ENCODE results near the gene ZNF511.

The ZNF511 gene

DNA sequence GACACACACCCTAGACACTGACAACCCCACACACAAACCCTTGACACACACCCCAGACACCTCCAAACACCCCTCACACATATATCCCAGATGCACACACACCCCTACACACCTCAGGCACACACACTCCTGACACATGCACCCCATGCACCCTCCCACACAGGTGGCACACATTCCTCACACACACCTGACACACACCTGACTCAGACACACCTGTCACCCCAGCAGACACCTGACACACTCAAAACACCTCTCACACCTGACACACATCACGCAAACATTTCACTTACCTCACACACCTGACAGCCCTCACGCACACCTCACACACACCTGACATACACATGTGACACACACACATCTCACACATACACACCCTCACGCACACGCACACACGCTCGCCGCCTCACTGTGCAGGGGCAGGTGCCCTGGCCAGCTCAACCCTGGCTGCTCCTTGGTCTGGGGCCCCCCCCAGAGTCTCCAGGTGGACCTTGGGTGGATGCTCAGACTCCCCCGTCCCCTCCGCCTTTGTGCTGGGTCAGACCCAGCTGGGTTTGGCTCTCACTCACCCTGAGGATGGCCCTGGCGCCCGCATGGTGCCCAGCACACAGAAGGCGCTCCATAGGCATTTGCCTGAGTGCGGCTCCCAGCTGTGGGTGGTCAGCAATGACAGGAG lies 31.1 kb downstream of the ZNF511 start:
- no peak overlapping the region for H3K4me3 ChIP-seq (ENCODE audit: low read depth, low read length)
- TF ChIP-seq, protein P1, sequence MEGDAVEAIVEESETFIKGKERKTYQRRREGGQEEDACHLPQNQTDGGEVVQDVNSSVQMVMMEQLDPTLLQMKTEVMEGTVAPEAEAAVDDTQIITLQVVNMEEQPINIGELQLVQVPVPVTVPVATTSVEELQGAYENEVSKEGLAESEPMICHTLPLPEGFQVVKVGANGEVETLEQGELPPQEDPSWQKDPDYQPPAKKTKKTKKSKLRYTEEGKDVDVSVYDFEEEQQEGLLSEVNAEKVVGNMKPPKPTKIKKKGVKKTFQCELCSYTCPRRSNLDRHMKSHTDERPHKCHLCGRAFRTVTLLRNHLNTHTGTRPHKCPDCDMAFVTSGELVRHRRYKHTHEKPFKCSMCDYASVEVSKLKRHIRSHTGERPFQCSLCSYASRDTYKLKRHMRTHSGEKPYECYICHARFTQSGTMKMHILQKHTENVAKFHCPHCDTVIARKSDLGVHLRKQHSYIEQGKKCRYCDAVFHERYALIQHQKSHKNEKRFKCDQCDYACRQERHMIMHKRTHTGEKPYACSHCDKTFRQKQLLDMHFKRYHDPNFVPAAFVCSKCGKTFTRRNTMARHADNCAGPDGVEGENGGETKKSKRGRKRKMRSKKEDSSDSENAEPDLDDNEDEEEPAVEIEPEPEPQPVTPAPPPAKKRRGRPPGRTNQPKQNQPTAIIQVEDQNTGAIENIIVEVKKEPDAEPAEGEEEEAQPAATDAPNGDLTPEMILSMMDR (IDR thresholded peaks at IDR 0.05; ENCODE audit: low read depth, low read length): no peak

DNA sequence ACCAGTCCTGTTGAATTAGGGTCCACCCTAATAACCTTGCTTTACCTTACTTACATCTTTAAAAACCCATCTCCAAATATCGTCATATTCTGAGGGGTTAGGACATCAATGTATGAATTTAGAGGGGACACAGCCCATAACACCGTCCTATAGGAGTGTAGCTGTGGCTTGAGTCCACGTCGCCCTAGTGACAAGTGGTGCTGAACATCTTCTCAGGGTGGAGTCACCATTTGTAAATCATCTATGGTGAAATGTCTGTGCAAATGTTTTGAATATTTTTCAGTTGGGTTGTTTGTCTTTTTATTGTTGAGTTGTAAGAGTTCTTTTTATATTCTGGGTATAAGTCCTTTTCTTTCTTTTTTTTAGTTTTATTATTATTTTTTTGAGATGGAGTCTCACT lies 33.3 kb downstream of the ZNF511 start:
- no peak overlapping the region for H3K4me3 ChIP-seq (ENCODE audit: low read depth, low read length)
- TF ChIP-seq, protein P1 (IDR thresholded peaks at IDR 0.05; ENCODE audit: low read depth, low read length): no peak

DNA sequence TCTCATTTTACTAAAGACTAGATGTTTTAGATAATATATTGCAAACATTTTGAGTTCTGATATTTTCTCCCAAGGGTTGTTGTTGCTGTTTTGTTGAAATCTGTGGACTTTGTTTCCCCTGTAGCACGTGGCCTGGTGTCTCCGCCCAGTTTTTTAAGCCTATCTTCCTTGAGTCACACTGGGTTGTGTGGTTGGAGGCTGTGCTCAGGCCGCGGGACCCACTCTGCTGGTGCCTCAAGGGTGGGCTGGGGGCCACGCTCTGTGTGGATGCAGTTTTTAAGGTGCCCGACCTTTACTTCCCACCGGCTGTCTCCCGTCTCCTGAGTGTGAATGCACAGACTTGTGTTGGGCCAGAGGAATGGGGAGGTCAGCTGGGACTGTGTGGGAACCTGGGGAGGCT lies 34.2 kb downstream of the ZNF511 start:
- H3K4me3 ChIP-seq (ENCODE audit: low read depth, low read length): no peak overlapping the region
- TF ChIP-seq, protein P1 (IDR thresholded peaks at IDR 0.05; ENCODE audit: low read depth, low read length): no peak

DNA sequence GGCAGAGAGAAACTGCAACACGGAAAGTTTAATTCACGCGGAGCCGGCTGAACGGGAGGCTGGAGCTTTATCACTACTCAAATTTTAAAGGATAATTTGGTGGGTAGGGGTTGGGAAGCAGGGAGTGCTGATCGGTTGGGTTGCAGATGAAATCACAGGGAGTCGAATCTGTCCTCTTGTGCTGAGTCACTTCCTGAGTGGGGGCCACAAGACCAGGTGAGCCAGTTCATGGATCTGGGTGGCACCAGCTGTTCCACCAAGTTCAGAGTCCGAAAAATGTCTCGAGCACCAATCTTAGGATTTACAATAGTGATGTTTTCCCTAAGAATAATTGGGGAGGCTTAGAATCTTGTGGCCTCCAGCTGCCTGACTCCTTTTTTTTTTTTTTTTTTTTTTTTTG lies 34.8 kb downstream of the ZNF511 start:
- H3K4me3 ChIP-seq (ENCODE audit: low read depth, low read length): no peak overlapping the region
- TF ChIP-seq, protein P1 (IDR thresholded peaks at IDR 0.05; ENCODE audit: low read depth, low read length): no peak

DNA sequence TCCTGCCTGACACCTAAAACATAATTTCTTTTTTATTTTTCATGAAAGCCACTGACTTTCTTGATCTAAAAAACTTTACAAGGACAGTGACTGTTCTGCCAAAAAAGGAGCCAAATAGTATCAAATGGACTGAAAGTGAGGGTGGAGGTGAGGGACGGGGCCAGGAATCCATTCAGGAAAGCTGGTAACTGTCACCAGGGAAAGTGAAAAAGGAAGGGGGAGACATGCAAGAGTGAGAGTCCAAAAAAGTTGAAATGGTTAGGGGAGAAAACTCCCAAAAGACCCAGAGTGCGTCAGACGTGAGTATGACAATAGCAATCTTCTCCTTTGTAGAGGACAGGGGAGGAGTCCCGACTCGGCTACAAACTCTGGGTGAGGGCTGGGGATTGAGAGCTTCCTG lies 35.5 kb downstream of the ZNF511 start:
- TF ChIP-seq, protein P1 (IDR thresholded peaks at IDR 0.05; ENCODE audit: low read depth, low read length): no peak
- no peak overlapping the region for H3K4me3 ChIP-seq (ENCODE audit: low read depth, low read length)

DNA sequence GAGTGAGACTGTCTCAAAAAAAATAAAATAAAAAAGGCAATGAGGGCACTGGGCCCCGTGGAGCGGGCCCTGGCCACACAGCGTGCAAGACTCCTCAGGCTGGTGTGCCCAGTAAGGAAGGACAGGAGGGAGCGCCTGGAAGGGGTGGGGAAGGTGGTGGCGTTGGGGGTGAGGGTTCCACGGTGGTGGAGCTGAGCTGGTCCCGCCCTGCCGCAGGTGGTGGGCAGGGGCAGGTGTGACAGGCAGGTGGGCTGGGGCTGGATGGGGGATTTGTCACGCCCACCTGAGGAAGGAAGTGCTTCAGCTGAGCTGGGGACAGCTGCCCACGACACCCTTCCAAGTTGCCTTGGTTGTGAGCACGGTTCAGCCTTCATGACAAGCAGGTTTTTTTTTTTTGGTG lies 37.7 kb downstream of the ZNF511 start:
- TF ChIP-seq, protein P1 (IDR thresholded peaks at IDR 0.05; ENCODE audit: low read depth, low read length): no peak
- H3K4me3 ChIP-seq (ENCODE audit: low read depth, low read length): no peak overlapping the region

DNA sequence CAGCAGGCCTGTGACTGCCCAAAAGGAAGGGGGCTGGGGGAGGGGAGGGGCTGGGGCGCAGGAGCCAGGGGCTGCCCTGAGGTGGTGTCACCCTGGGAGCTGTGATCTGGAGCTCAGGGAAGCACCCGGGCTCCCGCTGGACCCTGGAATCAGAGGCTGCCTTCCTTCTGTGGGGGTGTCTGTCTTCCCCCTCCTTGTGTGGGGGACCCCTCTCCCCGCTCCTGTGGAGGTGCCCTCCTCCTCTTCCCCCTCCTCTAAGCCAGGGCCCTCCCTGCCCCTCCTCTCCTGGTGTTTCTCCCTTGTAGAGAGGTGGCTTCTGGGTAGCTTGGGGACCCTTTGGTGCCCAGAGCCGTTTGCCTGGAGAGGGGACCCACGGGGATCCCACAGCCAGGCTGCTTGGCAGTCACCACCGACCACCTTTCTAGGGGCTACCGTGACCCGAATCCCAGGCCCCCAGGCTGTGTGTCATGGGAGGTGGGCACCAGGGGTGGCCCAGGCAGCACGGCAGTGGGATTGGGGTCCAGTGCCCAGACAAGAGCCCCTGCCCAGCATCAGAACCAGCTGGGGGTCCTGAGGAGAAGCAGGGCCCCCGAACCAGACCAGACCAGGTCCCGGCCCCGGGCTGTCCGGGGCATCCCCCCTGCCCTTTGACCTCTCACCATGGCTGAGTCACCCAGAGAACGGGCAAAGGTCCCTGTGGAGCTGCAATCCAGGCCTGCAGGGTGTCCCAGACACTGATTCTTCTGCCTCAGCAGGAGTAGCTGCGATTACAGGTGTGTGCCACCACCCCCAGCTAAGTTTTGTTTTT lies 39.2 kb downstream of the ZNF511 start:
- H3K4me3 ChIP-seq (ENCODE audit: low read depth, low read length): no peak overlapping the region
- TF ChIP-seq, protein P1 (IDR thresholded peaks at IDR 0.05; ENCODE audit: low read depth, low read length): no peak

All from WI38 (cell line).